Right ventricle myocardium superior (tissue), 1 donor: ENCODE data around the gene VASN. TPM values are rescaled to one million over a fixed set of nuclear protein-coding genes. Genes with fewer than 3 reads are reported as not detected.

ENCODE experiments used
- ATAC-seq: fragments of 200-7000 bp; cut with Tn5 transposase; one replicate; pipeline ENCODE4 v1.9.1; 2020; ENCODE audit warnings: mild to moderate bottlenecking; ENCODE audit not compliant: poor library complexity
- DNase-seq: peaks from one replicate; pipeline ENCODE4 v3.0.0-alpha.2; 2020
- intact Hi-C: fragments of 100-400 bp; cut with DNase I; formaldehyde crosslinking; loops from one replicate; pipeline ENCODE4 v1.11.2; 2022
- total RNA-seq: library from RNA; stranded (reverse); fragmentation: NEBNext Ultra II Directional; extraction: Animal tissue kit (Norgen Biotek cat#: 25700); gene quantifications from one replicate; pipeline ENCODE4 v1.2.1, GENCODE V29; 2021
- donor health status: DM: no; HTN: yes; CAD: no; lungs with severe emphysema.

The VASN gene
- total RNA-seq, 1 donor from 2014 or later = 5.7 TPM

DNA sequence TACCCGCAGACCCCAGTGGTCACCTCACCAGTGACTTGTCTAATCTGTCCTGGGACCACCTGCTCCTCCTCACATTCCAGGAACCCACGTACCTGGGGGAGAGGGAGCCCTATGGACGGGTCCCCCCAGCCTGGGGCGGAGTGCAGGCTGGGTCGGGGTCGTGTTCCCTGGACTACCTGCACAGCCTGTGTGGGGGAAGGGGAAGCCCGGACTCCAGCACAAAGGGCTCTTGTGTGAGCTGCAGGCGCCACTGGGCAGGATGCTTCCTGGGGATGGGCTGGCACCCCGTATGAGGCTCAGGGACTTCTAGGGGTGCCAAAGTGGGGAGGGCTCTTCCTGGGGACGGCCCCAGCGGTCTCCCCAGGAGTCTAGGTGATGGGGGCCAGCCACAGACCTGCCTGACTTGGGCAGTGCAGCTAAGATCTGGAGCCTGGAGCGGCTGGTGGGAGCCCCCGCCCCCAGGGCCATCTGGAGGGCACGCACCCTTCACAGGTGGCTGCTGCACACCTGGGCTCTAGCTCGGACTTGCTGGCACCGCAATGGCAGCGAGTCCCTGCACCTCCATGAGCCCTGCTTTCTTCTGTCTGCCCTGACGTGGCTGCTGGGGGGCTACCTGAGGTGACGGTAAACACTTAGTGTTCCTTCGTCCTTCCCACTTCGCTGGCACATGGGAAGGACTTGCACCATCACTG is 7.5 kb downstream of the VASN start:
- no peak for ATAC-seq
- DNase-seq = no peak
- intact Hi-C loops = no loop called here

DNA sequence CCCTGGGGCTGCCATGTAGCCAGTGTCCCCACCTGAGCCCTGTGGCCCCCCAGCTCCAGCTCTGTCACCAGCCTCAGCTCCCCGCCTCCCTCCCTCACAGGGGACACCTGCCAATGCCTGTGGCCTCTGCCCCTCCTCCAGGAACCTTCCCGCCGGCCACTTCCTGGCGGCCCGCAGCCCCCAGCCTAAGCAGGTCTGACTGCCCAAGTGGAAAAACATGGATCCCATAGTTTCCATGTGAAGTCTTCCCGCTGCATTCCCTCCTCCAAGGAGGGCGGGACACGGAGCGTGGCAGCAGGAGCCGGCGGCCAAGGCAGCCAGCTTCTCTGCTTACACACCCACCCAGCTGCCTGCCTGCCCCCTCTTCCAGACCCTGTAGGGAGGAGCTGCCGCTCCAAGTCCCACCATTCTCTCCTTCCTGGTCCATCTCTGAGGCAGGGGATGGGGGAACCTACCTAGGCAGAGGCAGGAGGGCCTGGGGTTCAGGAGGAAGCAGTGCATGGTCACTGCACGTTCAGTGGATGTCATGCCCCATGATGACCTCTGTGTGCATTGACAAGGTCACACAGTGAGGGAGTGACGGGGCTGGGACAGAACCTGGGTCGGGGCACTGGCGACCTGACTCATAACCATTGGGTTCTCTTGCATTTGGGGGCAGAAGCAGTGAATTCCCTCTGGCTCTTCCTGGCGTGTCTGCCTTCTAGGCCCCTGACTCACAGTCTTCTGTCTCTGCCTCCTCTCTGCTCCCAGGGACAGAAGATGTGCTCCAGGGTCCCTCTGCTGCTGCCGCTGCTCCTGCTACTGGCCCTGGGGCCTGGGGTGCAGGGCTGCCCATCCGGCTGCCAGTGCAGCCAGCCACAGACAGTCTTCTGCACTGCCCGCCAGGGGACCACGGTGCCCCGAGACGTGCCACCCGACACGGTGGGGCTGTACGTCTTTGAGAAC is 8.7 kb downstream of the VASN start:
- ATAC-seq (no peak), DNase-seq (no peak)
- intact Hi-C loops = no loop called here

GRCh38 chr16:4381072-4381934 is 9.7 kb downstream of the VASN start:
- intact Hi-C loops = no loop called here
- DNase-seq (no peak), ATAC-seq (no peak)

- ATAC-seq = no peak
- intact Hi-C loops = no loop called here
- DNase-seq = no peak
These were observed 10.5 kb downstream of the VASN start for GRCh38 chr16:4381935-4382794.

- ATAC-seq = no peak
- no peak for DNase-seq
- intact Hi-C loops = no loop called here
These were observed 11.2 kb downstream of the VASN start for GRCh38 chr16:4382795-4383357.

DNA sequence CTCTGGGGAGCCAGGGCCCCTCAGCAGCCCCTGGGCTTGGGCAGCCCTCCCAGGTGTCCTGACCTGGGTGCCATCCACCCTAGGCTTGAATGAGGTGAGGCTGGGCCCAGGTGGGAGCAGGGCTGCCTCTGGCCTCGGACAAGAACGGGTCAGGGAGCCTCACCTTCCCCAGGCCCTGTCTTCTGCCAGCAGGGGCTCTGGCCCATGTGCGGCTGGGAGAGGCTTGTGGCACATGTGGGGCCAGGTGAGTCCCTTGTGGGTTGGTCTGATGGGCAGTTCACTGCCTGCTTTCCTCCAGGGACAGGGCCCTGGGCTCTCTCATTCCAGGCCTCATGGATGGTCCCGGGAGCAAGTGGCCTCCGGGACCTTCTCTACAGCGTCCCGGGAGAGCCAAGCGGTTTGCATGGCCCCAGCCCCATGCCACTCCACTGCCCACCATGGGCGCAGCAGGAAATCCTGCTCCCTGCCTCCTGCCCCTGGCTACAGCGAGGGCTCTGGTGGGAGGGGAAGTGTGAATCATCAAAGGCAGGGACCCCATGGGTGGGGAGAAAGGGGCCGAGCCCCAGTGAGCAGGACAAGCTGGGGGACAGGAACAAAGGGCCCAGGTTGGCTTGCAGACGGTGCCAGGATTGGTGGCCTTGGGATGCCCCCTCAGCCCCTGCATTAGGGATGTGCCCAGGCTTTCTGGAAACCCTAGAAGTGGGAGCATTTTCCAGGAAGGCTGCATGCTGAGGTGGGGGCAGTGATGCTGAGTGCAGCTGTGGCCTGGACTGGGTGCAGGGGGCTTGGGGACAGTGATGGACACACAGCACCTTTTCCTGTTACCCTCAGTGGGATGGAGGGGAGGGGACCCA is 12.2 kb downstream of the VASN start:
- no peak for DNase-seq

DNA sequence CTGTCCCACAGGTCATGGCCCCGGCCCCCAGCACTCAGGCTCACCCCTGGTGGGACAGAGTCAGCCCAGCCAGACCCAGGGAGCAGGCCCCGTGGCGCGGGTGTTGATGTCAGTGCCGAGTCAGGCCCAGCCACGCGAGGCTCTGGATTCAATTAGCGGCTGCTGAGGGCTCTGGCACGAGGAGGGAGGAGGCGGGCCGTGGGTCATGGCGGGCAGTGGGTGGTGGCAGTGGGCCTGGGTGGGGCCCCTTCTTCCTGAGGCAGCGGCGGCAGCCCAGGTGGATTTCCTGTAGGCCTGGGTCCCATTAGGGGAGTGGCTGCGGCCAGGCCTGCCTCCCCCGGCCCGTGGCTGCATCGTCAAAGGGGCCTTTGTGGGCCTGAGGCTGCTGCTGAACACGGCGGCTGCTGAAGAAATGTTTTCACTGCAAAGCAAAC is 12.9 kb downstream of the VASN start:
- intact Hi-C loops = no loop called here
- DNase-seq = no peak
- ATAC-seq = peak; percentile 7

More for the DNA sequence above, 12.2 kb downstream of the VASN start:
- intact Hi-C loops = no loop called here
- no peak for ATAC-seq

DNA sequence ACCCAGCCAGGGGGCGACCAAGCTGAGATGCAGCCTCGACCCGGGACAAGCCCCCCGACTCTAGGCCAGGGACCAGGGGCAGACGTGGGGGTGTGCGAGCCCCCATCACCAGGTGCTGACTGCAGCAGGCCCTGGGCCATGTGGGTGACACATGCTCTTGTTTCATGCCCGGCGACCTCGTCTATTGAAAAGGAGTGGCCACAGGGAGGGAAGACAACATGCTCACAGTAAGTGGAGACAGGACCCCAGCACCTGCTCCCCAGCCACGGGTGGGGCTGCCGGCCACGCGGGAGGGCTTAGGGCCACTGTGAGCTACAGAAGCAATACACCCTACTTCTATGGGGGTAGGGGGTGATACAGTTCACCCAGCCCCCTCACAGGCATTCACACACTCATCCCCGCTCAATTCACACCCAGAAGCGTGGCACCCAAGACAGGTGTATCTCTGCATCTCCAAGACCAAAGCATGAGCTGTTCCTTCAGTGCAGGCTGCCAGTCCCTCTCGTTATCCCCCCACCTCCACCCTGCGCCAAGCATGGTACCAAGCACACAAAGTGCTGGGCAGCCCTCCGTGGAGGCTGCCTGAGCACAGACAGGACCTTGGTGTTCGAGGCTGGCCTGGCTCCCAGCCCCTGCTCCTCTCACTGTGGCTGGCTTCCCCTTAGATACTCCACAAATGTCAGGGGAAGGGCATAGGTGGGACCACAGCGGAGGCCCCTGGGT is 13.6 kb downstream of the VASN start:
- ATAC-seq (no peak), DNase-seq (no peak)
- intact Hi-C loops = no loop called here

DNA sequence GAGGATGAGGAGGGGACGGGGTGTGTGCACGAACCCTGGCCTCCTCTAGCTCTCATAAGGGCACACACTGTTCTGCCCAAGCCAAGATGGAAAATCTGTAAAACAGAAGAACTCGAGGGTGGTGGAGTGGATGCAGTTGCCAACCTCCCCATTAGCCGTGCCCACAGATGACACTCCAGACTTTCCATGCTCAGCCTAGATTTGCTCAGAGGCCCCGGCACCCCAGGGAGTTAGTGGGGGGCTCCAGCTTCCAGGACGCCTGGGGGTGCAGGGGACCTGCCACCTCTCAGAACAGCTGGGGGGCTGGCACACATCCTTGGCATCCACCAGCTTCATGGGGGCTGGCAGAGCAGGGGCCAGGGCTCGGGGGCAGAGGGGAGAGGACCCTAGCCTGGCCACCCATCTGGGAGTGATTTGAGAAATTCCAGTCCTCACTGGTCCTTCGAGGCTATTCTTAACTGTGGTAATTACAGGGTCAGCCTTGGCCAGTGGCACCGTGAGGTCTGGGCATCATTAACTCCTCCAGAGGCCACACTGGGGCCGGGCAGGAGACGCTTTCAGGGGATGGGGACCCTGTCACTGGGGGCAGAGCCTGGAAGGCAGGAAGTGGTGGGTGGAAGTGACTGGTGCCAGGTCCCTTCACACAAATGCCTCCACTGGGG is 14.3 kb downstream of the VASN start:
- intact Hi-C loops = no loop called here
- DNase-seq = no peak
- no peak for ATAC-seq

DNA sequence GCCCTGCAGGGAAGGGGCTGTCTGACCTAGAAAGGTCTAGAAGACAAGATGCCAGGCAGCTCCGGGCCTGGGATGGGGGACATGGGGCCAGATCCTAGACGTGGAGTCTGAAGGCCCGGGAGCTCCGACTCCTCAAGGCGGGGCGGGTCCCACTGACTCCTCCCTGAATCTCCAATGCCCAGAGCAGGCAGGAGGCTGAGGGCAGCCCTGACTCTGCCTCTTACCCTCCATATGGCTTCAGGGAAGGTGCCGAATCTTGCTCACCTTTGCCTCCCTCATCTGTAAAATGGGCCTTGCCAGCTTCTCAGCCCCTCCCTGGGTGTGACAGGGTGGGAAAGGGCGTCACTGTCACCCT is 14.8 kb downstream of the VASN start:
- intact Hi-C loops = no loop called here

DNA sequence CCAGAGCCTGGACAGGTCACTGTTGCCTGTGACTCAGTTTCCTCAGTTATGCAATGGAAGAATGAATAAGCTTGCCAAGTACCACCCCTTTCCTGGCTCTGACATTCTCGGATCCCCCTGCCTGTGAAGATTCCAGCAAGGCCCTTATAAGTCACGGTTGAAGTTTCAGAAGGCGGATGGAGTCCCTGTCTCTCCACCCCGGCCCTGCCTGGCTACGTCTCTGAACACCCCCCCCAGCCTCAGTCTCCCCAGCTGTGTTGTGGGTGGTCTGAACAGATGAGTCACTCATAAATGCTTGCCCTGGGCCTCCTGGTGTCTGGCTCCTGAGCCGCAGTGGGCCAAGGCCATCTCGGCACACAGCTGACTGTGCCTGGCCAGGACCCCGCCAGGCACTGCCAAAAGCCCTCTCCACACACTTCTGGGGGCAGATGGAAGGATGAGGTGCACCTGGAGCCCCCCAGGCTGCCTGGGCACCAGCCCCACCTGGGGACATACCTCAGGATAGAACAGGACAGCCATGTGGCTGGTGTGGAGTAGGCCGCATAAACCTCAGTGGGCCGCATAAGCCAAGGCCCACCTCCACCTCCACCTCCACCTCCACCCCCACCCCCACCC is 15.4 kb downstream of the VASN start:
- intact Hi-C loops = no loop called here
- DNase-seq (no peak), ATAC-seq (no peak)

More for the DNA sequence above, 14.8 kb downstream of the VASN start:
- DNase-seq (no peak), ATAC-seq (no peak)

- DNase-seq = no peak
- intact Hi-C loops = no loop called here
- ATAC-seq = no peak
These were observed 16.1 kb downstream of the VASN start for GRCh38 chr16:4387781-4388180.

GRCh38 chr16:4388271-4389021 is 16.8 kb downstream of the VASN start:
- intact Hi-C loops = no loop called here
- DNase-seq (no peak), ATAC-seq (peak; percentile 27)

- no peak for ATAC-seq
- no peak for DNase-seq
- intact Hi-C loops = no loop called here
These were observed 17.7 kb downstream of the VASN start for GRCh38 chr16:4389051-4389955.
